ENCODE data around the gene FLVCR2. TPM values are rescaled to one million over a fixed set of nuclear protein-coding genes. Genes with fewer than 3 reads are reported as not detected.

The FLVCR2 gene
- total RNA-seq, 1 donor from 2014 or later, result 50.6 TPM

- H3K27me3 Mint-ChIP-seq (ENCODE audit: unreplicated experiment), result no peaks in the 10 kb centered on the region
- H3K4me3 Mint-ChIP-seq (ENCODE audit: unreplicated experiment), result no peak overlapping the region
- no peak overlapping the region for H3K27ac Mint-ChIP-seq (ENCODE audit: unreplicated experiment)
- no peak for TF ChIP-seq CTCF (IDR thresholded peaks at IDR 0.05; ENCODE audit: unreplicated experiment)
- no peaks in the 10 kb centered on the region for H3K9me3 Mint-ChIP-seq (ENCODE audit: unreplicated experiment)
- no peak for DNase-seq (ENCODE audit: low spot score)
- peaks cover 43% of the 10 kb centered on the region for H3K36me3 Mint-ChIP-seq (ENCODE audit: low read depth, unreplicated experiment)
- H3K4me1 Mint-ChIP-seq (ENCODE audit: unreplicated experiment), result peaks cover 34% of the 10 kb centered on the region
Observed at GRCh38 chr14:75653563-75653962, 75.1 kb downstream of the FLVCR2 start.

GRCh38 chr14:75654127-75654732, 75.8 kb downstream of the FLVCR2 start:
- peaks cover 40% of the 10 kb centered on the region for H3K36me3 Mint-ChIP-seq (ENCODE audit: low read depth, unreplicated experiment)
- no peaks in the 10 kb centered on the region for H3K27me3 Mint-ChIP-seq (ENCODE audit: unreplicated experiment)
- peak; percentile 86 for DNase-seq (ENCODE audit: low spot score)
- peaks cover 36% of the 10 kb centered on the region for H3K4me1 Mint-ChIP-seq (ENCODE audit: unreplicated experiment)
- no peaks in the 10 kb centered on the region for H3K9me3 Mint-ChIP-seq (ENCODE audit: unreplicated experiment)
- H3K4me3 Mint-ChIP-seq (ENCODE audit: unreplicated experiment), result no peak overlapping the region
- H3K27ac Mint-ChIP-seq (ENCODE audit: unreplicated experiment), result no peak overlapping the region
- peak; percentile 97 for TF ChIP-seq CTCF (IDR thresholded peaks at IDR 0.05; ENCODE audit: unreplicated experiment)

GRCh38 chr14:75655235-75655634, 76.8 kb downstream of the FLVCR2 start:
- no peak for DNase-seq (ENCODE audit: low spot score)
- Mint-ChIP-seq H3K4me1 (ENCODE audit: unreplicated experiment) (peaks cover 35% of the 10 kb centered on the region), H3K27me3 (ENCODE audit: unreplicated experiment) (no peaks in the 10 kb centered on the region), H3K36me3 (ENCODE audit: low read depth, unreplicated experiment) (peaks cover 30% of the 10 kb centered on the region), H3K9me3 (ENCODE audit: unreplicated experiment) (no peaks in the 10 kb centered on the region), H3K27ac (ENCODE audit: unreplicated experiment) (no peak overlapping the region), H3K4me3 (ENCODE audit: unreplicated experiment) (no peak overlapping the region)
- no peak for TF ChIP-seq CTCF (IDR thresholded peaks at IDR 0.05; ENCODE audit: unreplicated experiment)

- peak overlapping the region; percentile 96 for H3K27ac Mint-ChIP-seq (ENCODE audit: unreplicated experiment)
- no peaks in the 10 kb centered on the region for H3K9me3 Mint-ChIP-seq (ENCODE audit: unreplicated experiment)
Observed at GRCh38 chr14:75657331-75657730, 78.9 kb downstream of the FLVCR2 start.

More at GRCh38 chr14:75657331-75657730, 78.9 kb downstream of the FLVCR2 start:
- peaks cover 36% of the 10 kb centered on the region for H3K4me1 Mint-ChIP-seq (ENCODE audit: unreplicated experiment)
- H3K36me3 Mint-ChIP-seq (ENCODE audit: low read depth, unreplicated experiment), result peaks cover 12% of the 10 kb centered on the region
- H3K4me3 Mint-ChIP-seq (ENCODE audit: unreplicated experiment), result peak overlapping the region; percentile 34
- DNase-seq (ENCODE audit: low spot score), result no peak
- no peak for TF ChIP-seq CTCF (IDR thresholded peaks at IDR 0.05; ENCODE audit: unreplicated experiment)
- peaks cover 6% of the 10 kb centered on the region for H3K27me3 Mint-ChIP-seq (ENCODE audit: unreplicated experiment)
